ENCODE data around the gene UBD.

The UBD gene

GRCh38 chr6:29559524-29560287 lies at the start of gene UBD:
Gene UBD (minus strand): TSS chr6:29559732. CDS start chr6:29559701, 31 bp downstream.
- no peak within 1 kb of the TSS for H3K4me3 ChIP-seq (ENCODE audit: low read depth, low read length)
- no peak for TF ChIP-seq CTCF (IDR thresholded peaks at IDR 0.05; ENCODE audit: control insufficient read depth, extremely low read depth, insufficient read depth)
- no peak for DNase-seq (ENCODE audit: low read depth)

- DNase-seq (ENCODE audit: low read depth), result no peak
- H3K4me3 ChIP-seq (ENCODE audit: low read depth, low read length), result no peak overlapping the region
- no peak for TF ChIP-seq CTCF (IDR thresholded peaks at IDR 0.05; ENCODE audit: control insufficient read depth, extremely low read depth, insufficient read depth)
Observed at GRCh38 chr6:29608131-29608530, 48.6 kb upstream of the UBD start.

- DNase-seq (ENCODE audit: low read depth), result no peak
- TF ChIP-seq CTCF (IDR thresholded peaks at IDR 0.05; ENCODE audit: control insufficient read depth, extremely low read depth, insufficient read depth), result no peak
- H3K4me3 ChIP-seq (ENCODE audit: low read depth, low read length), result no peak overlapping the region
Observed at GRCh38 chr6:29603930-29604329, 44.4 kb upstream of the UBD start.

GRCh38 chr6:29603456-29603855 lies 43.9 kb upstream of the UBD start:
- no peak for DNase-seq (ENCODE audit: low read depth)
- H3K4me3 ChIP-seq (ENCODE audit: low read depth, low read length), result no peak overlapping the region
- no peak for TF ChIP-seq CTCF (IDR thresholded peaks at IDR 0.05; ENCODE audit: control insufficient read depth, extremely low read depth, insufficient read depth)

GRCh38 chr6:29602564-29603361 lies 43.2 kb upstream of the UBD start:
- H3K4me3 ChIP-seq (ENCODE audit: low read depth, low read length), result no peak overlapping the region
- DNase-seq (ENCODE audit: low read depth), result no peak
- TF ChIP-seq CTCF (IDR thresholded peaks at IDR 0.05; ENCODE audit: control insufficient read depth, extremely low read depth, insufficient read depth), result peak; percentile 32

- DNase-seq (ENCODE audit: low read depth), result no peak
- no peak for TF ChIP-seq CTCF (IDR thresholded peaks at IDR 0.05; ENCODE audit: control insufficient read depth, extremely low read depth, insufficient read depth)
- no peak overlapping the region for H3K4me3 ChIP-seq (ENCODE audit: low read depth, low read length)
Observed at GRCh38 chr6:29598172-29598747, 38.7 kb upstream of the UBD start.
